ENCODE results near the gene MSH4.
A peak's percentile ranks its signal among the peaks of the same experiment; 100 is the strongest.
"Not testable (repeated sequence)": the region's sequence is repeated elsewhere in the genome, so short reads cannot be mapped to it uniquely, and the experiment has no call there.

The MSH4 gene

DNA sequence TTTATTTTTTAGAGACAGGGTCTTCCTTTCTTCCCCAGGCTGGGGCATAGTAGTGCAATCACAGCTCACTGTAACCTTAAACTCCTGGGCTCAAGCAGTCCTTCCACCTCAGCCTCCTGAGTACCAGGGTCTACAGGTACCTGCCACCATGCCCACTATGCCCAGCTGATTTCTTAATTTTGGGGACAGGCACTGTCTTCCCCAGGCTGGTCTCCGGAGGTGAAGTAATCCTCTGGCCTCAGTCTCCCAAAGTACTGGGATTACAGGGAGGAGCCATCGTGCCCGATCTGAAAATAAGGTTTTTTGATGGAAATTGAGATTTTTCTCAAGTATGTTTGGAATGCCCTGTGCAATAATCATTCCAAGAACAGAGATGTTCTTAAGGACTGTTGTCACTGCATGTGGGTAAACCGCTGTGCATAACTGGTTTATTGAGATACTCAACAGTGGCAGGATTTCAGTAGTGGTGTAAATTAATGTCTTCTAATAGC is 934 bp upstream of the MSH4 start:
- ChIA-PET CTCF (no interaction called here), POLR2A (ENCODE audit: low non-redundant PET) (no interaction called here)
- DNase-seq (ENCODE audit: low spot score) = no peak
- TF ChIP-seq, protein P1, sequence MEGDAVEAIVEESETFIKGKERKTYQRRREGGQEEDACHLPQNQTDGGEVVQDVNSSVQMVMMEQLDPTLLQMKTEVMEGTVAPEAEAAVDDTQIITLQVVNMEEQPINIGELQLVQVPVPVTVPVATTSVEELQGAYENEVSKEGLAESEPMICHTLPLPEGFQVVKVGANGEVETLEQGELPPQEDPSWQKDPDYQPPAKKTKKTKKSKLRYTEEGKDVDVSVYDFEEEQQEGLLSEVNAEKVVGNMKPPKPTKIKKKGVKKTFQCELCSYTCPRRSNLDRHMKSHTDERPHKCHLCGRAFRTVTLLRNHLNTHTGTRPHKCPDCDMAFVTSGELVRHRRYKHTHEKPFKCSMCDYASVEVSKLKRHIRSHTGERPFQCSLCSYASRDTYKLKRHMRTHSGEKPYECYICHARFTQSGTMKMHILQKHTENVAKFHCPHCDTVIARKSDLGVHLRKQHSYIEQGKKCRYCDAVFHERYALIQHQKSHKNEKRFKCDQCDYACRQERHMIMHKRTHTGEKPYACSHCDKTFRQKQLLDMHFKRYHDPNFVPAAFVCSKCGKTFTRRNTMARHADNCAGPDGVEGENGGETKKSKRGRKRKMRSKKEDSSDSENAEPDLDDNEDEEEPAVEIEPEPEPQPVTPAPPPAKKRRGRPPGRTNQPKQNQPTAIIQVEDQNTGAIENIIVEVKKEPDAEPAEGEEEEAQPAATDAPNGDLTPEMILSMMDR (conservative IDR thresholded peaks at IDR 0.05; ENCODE audit: low read depth) = no peak
- H3K27ac ChIP-seq = peak overlapping the region; percentile 13; the same call in 1 of the 2 replicates

DNA sequence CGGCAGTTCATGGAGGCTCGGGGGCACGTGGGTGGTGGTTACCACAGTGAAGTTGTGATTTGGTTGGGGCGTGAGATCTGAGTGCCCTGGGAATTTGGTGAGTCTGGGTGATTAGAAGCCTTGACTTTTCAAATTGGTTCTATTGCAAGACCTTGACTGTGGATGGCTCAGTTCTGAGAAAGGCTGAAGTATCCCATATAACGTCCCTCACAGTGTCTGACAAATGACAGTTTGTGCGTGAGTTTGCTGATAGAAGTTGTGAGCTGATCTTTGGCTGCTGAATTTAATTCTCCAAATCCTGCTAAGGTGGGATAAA is 549 bp downstream of the MSH4 start:
- POLR2A ChIA-PET (ENCODE audit: low non-redundant PET) = no interaction called here
- TF ChIP-seq, protein P1 (conservative IDR thresholded peaks at IDR 0.05; ENCODE audit: low read depth) = no peak
- CTCF ChIA-PET = no interaction called here
- peak overlapping the region; percentile 50 for H3K27ac ChIP-seq
- DNase-seq (ENCODE audit: low spot score) = no peak

DNA sequence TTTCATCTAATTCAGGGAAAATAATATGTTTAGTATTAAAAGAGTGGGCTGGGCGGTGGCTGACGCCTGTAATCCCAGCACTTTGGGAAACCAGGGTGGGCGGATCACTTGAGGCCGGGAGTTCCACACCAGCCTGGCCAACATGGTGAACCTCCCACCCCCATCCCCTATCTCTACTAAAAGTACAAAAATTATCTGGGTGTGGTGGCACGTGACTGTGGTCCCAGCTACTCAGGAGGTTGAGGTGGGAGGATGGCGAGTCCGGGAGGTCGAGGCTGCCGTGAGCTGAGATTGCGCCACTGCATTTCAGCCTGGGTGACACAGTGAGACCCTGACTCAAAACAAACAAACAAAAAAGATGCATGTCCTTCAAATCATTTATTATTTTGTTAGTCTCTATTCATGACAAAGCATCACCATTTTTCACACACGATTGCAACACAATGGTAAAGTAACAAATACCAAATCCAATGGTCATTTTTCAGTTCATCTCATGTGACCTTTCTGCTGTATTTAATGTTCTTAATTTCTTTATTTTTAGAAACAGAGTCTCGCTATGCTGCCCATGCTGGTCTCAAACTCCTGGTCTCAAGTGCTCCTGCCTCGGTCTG is 1.0 kb downstream of the MSH4 start:
- no peak overlapping the region for H3K27ac ChIP-seq
- TF ChIP-seq, protein P1 (conservative IDR thresholded peaks at IDR 0.05; ENCODE audit: low read depth) = no peak
- POLR2A ChIA-PET (ENCODE audit: low non-redundant PET) = no interaction called here

DNA sequence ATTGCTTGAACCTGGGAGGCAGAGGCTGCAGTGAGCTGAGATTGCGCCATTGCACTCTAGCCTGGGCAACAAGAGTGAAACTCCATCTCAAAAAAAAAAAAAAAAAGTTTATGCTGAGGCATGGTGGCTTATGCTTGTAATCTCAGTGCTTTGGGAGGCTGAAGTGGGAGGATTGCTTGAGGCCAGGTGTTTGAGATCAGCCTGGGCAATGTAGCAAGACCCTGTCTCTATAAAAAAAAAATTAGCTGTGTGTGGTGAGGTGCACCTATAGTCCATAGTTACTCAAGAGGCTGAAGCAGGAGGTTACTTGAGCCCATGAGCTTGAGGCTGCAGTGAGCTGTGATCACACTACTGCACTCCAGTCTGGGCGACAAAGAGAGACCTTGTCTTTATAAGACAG is 4.8 kb downstream of the MSH4 start:
- H3K27ac ChIP-seq; POLR2A ChIA-PET (ENCODE audit: low non-redundant PET); DNase-seq (ENCODE audit: low spot score): not testable (repeated sequence)
- CTCF ChIA-PET = interaction anchor here (0.6 kb wide), 1 partner anchor 1617 kb away, joined by 3 read pairs; no protein-coding TSS in a partner anchor

More for the DNA sequence above, 1.0 kb downstream of the MSH4 start:
- CTCF ChIA-PET = no interaction called here
- no peak for DNase-seq (ENCODE audit: low spot score)

DNA sequence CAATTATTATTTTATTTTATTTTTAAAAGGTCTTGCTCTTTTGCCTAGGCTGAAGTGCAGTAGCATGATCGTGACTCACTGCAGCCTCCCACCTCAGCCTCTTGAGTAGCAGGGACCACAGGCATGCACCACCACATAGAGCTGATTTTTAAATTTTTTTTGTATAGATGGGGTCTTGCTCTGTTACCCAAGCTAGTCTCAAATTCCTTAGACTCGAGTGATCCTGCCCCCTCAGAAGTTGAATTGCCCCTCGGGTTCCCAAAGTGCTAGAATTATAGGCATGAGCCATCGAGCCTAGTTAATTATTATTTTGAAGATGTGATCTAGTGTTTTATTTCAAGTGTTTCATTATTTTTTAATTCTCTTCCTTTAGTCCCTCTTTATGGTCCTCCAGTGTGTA is 12.2 kb downstream of the MSH4 start:
- TF ChIP-seq, protein P1 (conservative IDR thresholded peaks at IDR 0.05; ENCODE audit: low read depth) = no peak
- no peak overlapping the region for H3K27ac ChIP-seq
- ChIA-PET CTCF (interaction anchor here (0.7 kb wide), 1 partner anchor 107 kb away, joined by 3 read pairs; no protein-coding TSS in a partner anchor), POLR2A (ENCODE audit: low non-redundant PET) (no interaction called here)
- DNase-seq (ENCODE audit: low spot score) = no peak

DNA sequence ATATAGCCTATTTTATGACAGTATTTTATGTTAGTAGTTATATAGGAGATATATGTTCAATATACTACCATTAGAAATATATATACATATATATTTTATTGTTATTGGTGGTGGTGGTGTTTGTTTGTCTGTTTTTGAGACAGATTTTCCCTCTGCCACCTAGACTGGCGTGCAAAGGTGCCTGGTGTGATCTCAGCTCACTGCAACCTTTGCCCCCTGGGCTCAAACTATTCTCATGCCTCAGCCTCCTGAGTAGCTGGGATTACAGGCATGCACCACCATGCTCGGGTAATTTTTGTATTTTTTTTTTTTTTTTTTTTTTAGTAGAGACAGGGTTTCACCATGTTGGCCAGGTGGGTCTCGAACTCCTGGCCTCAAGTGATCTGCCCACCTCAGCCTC is 13.4 kb downstream of the MSH4 start:
- POLR2A ChIA-PET (ENCODE audit: low non-redundant PET); CTCF ChIA-PET; H3K27ac ChIP-seq; DNase-seq (ENCODE audit: low spot score): not testable (repeated sequence)

DNA sequence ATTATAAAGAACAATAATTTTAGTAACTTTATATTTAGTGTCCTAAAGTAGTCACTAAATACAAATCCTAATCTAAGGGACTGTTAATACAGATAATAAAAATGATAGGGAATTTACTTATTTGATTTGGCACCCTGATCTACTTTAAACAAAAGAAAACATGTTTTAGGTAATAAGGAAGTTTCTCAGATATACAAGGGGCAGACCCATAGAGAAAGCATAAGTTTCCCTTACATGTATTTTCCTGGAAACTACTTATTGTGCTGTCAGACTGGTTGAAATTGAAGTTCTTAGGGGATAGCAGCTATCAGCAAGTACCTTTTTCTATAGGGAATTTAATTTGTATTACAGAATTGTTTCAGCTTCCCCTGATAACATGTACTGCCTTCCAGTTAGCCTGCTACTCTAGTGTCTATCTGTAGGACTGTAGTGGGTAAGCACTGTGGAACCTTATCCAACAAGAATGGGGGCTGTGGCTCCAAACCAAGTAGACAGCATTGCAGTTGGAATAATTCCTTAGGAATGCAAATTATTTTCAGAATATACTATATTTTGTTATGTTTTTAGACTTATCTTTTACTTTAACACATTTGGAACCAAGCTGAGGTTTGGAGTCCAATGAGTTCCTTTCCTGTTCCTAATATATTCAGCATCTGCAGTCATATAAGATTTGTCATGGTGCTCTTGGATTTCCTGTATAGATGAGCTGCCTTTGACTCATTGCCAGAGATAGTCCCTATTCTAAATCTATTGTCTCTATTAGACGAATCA is 14.7 kb downstream of the MSH4 start:
- no peak for DNase-seq (ENCODE audit: low spot score)
- no peak overlapping the region for H3K27ac ChIP-seq
- CTCF ChIA-PET = no interaction called here
- TF ChIP-seq, protein P1 (conservative IDR thresholded peaks at IDR 0.05; ENCODE audit: low read depth) = no peak
- POLR2A ChIA-PET (ENCODE audit: low non-redundant PET) = interaction anchor here (0.6 kb wide), 1 partner anchor 452 kb away, joined by 3 read pairs; no protein-coding TSS in a partner anchor
